AG04450 (cell line): ENCODE results near the gene BCDIN3D. TPM values are rescaled to one million over a fixed set of nuclear protein-coding genes. Genes with fewer than 3 reads are reported as not detected.
A peak's percentile ranks its signal among the peaks of the same experiment; 100 is the strongest.

Source experiments
- CTCF ChIA-PET: fragments of 300-600, 350-600 bp; formaldehyde crosslinking; extraction: SDS; loops from one replicate; lab custom pipeline; 2022; ENCODE audit warnings: antibody characterized with exemption, inconsistent platforms; lab: Charles Lee
- POLR2A ChIA-PET: fragments of 350-600 bp; formaldehyde crosslinking; extraction: SDS; loops from one replicate; lab custom pipeline; 2021; ENCODE audit warnings: antibody characterized with exemption, inconsistent platforms; lab: Yijun Ruan, JAX
- DNase-seq: peaks from one replicate; pipeline ENCODE4 v3.0.0-alpha.2; 2011; ENCODE audit warnings: low read depth, low spot score
- H3K27ac ChIP-seq: one replicate; pipeline ENCODE4 v1.5.1; 2012; ENCODE audit warnings: low read depth, low read length, control low read depth
- H3K27me3 ChIP-seq: one replicate; pipeline ENCODE4 v1.6.0; 2012; ENCODE audit warnings: low read length; ENCODE audit not compliant: control insufficient read depth, insufficient read depth
- H3K4me3 ChIP-seq: 2 replicates; pipeline ENCODE4 v1.5.1; 2011; ENCODE audit warnings: mild to moderate bottlenecking, low read depth, low read length, control low read depth
- H3K9me3 ChIP-seq: 2 replicates; pipeline ENCODE4 v1.5.1; 2012; ENCODE audit warnings: low read length; ENCODE audit not compliant: control insufficient read depth, insufficient read depth
- polyA plus RNA-seq: library from polyadenylated mRNA; depleted of rRNA; stranded (reverse); fragments of >200 nt; gene quantifications from 2 replicates; pipeline ENCODE4 v1.2.3, GENCODE V29; 2011
- TF ChIP-seq, protein P1 (sequence below): IDR thresholded peaks from 2 replicates; pipeline ENCODE4 v1.5.1; 2011; ENCODE audit warnings: low read depth, low read length, control low read depth, inconsistent platforms

Gene BCDIN3D
- polyA plus RNA-seq, 1 experiment: 3.8 TPM

DNA sequence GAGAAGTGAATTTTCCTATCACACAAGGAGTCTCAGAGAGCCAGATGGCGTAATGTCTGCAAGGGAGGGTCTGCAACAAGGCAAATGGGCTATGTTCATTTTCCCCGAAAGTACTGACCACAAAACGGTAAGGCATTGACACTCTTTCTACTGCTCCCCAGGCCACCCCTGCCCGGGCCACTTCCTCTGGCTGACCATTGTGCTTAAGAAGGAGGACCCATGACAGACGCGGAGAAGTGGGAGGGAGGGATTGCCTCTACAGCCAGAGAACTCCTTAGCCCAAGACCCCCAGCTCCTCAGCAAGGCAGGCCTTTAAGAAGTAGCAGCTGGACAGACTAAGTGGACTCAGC lies 15.9 kb downstream of the BCDIN3D start:
- peak overlapping the region; percentile 86 for H3K4me3 ChIP-seq
- ChIA-PET CTCF (interaction anchor here (1.3 to 2.7 kb wide), 4 partner anchors 12 to 118 kb away, joined by 4 to 8 read pairs (median 6); no protein-coding TSS in a partner anchor), POLR2A (interaction anchor here (0.8 to 2.5 kb wide), 5 partner anchors 16 to 86 kb away, joined by 3 to 23 read pairs (median 6); partner anchors contain the start of genes BCDIN3D and TMBIM6)
- no peaks in the 10 kb centered on the region for H3K27me3 ChIP-seq
- H3K9me3 ChIP-seq: no peaks in the 10 kb centered on the region; the same call in 1 of the 2 replicates
- no peak for DNase-seq
- TF ChIP-seq, protein P1, sequence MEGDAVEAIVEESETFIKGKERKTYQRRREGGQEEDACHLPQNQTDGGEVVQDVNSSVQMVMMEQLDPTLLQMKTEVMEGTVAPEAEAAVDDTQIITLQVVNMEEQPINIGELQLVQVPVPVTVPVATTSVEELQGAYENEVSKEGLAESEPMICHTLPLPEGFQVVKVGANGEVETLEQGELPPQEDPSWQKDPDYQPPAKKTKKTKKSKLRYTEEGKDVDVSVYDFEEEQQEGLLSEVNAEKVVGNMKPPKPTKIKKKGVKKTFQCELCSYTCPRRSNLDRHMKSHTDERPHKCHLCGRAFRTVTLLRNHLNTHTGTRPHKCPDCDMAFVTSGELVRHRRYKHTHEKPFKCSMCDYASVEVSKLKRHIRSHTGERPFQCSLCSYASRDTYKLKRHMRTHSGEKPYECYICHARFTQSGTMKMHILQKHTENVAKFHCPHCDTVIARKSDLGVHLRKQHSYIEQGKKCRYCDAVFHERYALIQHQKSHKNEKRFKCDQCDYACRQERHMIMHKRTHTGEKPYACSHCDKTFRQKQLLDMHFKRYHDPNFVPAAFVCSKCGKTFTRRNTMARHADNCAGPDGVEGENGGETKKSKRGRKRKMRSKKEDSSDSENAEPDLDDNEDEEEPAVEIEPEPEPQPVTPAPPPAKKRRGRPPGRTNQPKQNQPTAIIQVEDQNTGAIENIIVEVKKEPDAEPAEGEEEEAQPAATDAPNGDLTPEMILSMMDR: no peak
- peak overlapping the region; percentile 68 for H3K27ac ChIP-seq

- ChIA-PET CTCF (interaction anchor here (0.5 to 2.7 kb wide), 5 partner anchors 13 to 566 kb away, joined by 3 to 8 read pairs (median 5); no protein-coding TSS in a partner anchor), POLR2A (interaction anchor here (0.7 to 2.0 kb wide), 2 partner anchors 85 to 106 kb away, joined by 3 to 6 read pairs; partner anchors contain the start of gene TMBIM6)
- H3K27ac ChIP-seq: peak overlapping the region; percentile 80
- H3K27me3 ChIP-seq: no peaks in the 10 kb centered on the region
- DNase-seq: no peak
- H3K4me3 ChIP-seq: peak overlapping the region; percentile 86
- TF ChIP-seq, protein P1: no peak
- H3K9me3 ChIP-seq: no peaks in the 10 kb centered on the region; the same call in 1 of the 2 replicates
Measured at GRCh38 chr12:49825971-49826421, 16.9 kb downstream of the BCDIN3D start.

DNA sequence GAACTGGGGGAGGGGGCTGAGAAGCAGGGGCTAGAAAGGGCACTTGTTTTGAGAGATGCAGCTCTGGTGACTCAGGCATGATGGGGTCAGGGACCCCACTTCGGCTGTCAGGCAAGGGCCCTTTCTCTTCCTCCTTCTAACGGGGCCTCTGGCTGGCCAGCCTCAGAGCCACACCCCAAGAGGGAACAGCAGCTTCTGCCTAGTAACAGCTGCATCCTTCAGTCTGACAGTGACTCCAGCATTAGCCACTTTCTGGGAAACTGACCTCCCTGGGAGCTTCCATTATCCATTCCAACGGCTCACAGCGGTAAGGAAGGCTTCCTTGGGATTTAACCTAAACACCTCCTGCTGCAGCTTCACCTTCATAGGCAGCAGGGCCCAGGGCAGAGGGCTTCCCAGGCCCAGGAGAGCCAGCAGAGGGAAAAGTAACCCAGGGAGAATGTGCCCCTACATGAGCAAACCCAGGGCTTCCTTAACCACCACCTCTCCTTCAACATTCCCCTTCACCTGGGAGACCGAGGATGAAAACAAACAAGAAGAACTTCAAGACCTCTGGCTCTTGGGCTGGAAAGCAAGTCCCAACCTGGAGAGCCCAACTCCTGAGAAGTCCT lies 17.4 kb downstream of the BCDIN3D start:
- TF ChIP-seq, protein P1: no peak
- ChIA-PET CTCF (interaction anchor here (0.5 to 2.7 kb wide), 4 partner anchors 13 to 225 kb away, joined by 3 to 8 read pairs (median 7); no protein-coding TSS in a partner anchor), POLR2A (interaction anchor here (0.7 kb wide), 1 partner anchor 107 kb away, joined by 3 read pairs; no protein-coding TSS in a partner anchor)
- peak overlapping the region; percentile 37 for H3K4me3 ChIP-seq
- no peaks in the 10 kb centered on the region; the same call in 1 of the 2 replicates for H3K9me3 ChIP-seq
- no peak for DNase-seq
- H3K27ac ChIP-seq: peak overlapping the region; percentile 80
- no peaks in the 10 kb centered on the region for H3K27me3 ChIP-seq

DNA sequence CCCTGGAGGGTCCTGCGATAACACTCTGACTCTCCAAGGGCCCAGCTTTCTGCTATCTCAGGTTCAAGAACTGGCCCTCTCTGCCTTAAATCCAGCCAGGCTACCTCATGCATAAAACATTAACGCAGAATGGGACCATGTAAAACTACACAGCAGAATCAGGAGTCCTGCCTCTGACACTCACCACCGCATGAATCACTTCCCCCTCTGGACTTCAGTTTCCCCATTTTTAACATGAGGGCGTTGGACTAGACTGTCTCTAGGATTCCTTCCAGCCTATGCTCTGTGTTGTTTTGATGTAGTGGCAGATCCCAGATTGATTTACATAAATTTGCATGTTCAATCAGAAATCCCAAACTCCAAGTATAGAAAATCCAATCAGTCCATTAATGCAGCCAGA lies 18.0 kb downstream of the BCDIN3D start:
- Histone ChIP-seq H3K27ac (peak overlapping the region; percentile 80), H3K9me3 (no peaks in the 10 kb centered on the region; the same call in 1 of the 2 replicates), H3K27me3 (no peaks in the 10 kb centered on the region), H3K4me3 (peak overlapping the region; percentile 31)
- ChIA-PET CTCF (interaction anchor here (0.6 to 2.7 kb wide), 2 partner anchors 47 to 52 kb away, joined by 6 to 8 read pairs; no protein-coding TSS in a partner anchor), POLR2A (interaction anchor here (0.8 kb wide), 1 partner anchor 39 kb away, joined by 4 read pairs; no protein-coding TSS in a partner anchor)
- TF ChIP-seq, protein P1: no peak
- DNase-seq: no peak
